DMS153 treated with DMSO at 0.1 percent for 48 hours (cell line): ENCODE measurements around the gene SCGB1A1.
"Not testable (repeated sequence)": the region's sequence is repeated elsewhere in the genome, so short reads cannot be mapped to it uniquely, and the experiment has no call there.

ENCODE experiments used
- DNase-seq: peaks from one replicate; lab custom pipeline; 2025; ENCODE audit not compliant: unreplicated experiment; lab: John Stamatoyannopoulos, UW

The SCGB1A1 gene

DNA sequence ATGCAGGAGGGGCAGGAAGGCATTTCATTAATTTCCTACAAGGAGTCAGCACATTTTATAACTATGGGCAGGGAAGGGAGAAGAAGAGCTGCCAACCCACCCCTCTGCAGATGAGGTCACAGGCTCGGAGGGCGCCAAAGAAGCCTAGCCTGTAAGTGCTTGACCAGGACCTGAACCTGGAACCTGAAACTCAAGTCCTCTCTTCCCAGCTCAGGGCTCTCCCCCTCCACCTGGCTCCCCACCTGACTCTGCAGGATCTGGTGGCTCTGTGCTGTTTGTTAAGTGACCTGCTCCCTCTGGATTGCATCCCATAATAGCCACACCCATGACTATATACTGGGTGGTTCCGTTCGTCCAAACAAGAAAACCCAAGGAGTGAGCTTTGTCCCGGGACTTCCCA is 27.3 kb downstream of the SCGB1A1 start:
- no peak for DNase-seq

DNA sequence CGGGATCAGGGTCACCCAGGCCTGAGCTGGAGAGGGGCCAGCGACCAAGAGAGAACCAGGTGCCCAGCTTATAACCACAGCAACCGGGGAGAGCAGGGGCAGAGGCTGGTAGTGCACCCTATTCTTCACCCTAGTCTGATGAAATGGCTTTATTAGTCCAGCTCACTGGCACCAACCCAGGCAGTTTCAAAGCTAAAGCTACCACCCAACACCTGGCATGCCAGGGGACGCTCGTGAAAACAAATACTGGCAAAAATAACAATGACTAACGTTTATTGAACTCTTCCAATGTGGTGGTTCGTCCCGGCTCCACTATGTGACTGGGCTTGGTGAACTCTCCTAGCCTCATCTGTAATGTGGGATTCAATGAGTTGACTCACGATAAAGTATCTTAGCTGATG is 30.6 kb downstream of the SCGB1A1 start:
- DNase-seq: no peak

DNA sequence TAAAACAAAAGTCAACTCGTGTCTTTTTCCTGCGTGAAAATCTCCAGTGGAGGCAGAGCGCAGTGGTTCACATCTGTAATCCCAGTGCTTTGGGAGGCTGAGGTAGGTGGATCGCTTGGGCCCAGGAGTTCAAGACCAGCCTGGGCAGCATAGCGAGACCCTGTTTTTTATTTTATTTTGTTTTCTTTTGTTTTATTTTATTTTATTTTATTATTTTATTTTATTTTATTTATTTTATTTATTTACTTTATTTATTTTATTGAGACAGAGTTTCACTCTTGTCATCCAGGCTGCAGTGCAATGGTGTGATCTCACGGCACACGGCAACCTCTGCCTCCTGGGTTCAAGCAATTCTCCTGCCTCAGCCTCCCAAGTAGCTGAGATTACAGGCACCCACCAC is 31.1 kb downstream of the SCGB1A1 start:
- DNase-seq: not testable (repeated sequence)

DNA sequence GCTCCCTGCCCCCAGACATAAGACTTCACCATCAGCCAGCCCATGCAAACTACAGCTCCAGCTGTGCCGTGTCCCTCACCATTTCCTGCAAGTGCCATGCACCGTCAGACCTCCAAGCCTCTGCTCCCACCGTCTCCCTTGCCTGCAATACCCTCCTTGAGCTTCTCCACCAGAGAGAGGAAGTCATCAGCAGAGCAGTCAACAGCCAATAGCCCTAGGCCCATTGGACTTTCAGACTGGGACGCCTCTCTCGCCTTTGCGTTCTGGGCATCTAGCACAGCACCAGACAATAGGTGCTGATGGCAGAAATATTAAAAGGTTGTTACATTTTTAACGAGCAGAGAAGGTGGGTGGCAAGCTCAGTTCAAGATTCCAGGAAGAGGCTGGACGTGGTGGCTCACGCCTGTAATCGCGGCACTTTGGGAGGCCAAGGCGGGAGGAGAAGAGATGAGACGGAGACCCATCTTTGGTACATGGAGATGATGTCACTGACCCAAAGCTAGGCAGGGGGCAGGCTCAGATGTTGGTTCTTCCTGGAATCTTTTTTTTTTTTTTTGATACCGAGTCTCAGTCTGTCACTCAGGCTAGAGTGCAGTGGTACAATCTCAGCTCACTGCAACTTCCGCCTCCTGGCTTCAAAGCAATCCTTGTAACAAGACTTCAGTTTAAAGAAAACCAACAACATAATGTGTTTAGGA is 31.9 kb downstream of the SCGB1A1 start:
- no peak for DNase-seq

DNA sequence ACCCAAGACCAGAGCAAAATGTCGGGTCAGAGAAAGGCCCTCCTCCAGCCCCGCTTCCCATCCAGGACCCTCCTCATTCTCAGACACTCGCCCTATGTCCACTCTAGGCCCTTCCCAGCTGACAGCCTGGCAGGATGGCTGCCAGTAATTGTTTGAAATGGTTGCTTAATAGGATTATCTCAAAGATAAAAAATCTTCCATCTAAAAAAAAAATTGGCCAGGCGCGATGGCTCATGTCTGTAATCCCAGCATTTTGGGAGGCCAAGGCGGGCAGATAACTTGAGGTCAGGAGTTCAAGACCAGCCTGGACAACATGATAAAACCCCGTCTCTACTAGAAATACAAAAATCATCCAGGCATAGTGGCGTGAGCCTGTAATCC is 32.4 kb downstream of the SCGB1A1 start:
- no peak for DNase-seq

DNA sequence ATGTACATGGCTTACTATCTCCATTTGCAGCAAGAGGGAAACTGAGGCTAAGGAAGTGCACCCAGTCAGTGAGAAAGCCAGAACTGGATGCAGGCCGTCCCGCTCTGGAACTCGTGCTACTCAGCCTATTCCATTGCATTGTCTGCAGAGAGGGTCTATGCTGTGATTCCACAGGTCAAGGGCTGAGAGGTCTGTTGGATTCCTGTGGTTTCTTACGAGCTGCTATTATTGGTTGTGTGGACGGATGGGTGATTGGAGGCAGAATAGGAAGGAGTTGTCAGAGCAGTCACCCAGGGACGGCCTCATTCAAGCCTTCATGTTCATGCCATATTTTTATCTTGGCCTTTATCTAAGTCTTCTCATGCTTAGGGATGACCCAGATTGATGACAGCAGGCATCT is 33.4 kb downstream of the SCGB1A1 start:
- no peak for DNase-seq

DNA sequence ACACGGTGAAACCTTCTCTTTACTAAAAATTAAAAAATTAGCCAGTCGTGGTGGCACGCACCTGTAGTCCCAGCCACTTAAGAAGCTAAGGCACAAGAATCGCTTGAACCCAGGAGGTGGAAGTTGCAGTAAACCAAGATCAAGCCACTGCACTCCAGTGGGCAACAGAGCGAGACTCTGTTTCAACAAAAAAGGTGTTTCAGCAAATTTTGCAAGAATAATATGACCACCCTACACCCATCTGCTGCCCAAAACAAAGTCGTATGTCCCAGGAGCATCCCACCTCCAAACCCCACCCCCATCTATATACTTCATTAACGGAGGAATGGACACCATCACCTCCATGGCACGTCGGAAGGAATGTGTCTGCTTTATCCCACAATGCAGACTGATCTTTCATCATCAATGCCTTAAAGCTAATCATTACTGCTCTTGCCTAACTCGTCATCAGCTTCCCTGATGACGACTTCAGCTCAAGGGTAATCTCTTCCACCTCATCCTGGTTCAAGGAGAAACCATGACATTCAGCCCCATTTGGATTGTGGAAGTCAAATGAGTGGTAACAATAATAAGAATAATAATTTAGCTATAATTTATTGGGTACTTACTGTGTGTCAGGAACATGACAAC is 34.1 kb downstream of the SCGB1A1 start:
- DNase-seq: no peak

DNA sequence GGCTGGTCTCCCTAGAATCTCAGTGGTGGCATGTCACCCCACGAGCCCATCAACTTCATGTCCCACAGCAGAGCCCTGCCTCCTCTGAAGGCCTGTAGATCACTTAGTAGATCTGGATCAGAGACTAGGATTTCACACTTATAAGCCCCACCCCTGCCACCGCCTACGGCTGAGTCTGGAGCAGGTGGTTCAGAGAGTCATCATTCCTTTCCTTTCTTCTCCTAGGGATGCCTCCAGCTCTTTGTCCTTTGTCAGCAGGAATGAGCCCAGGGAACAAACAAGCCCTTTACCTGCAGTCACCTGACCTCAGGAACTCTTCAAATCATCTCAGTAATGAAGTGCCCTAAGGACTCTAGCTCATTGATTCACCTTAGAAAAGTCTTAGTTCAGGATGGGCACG is 37.8 kb downstream of the SCGB1A1 start:
- DNase-seq: no peak

DNA sequence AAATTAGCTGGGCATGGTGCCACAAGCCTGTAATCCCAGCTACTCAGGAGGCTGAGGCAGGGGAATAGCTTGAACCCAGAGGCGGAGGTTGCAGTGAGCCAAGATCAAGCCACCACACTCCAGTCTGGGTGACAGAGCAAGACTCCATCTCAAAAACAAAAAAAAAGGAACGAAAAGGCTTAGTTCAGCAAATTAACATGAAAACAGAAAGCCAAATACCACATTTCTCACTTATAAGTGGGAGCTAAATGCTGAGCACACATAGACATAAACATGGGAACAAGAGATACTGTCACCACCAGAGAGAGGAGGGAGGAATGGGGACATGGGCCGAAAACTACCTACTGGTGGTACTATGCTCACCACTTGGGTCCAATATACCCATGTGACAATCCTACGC is 38.6 kb downstream of the SCGB1A1 start:
- DNase-seq: no peak

DNA sequence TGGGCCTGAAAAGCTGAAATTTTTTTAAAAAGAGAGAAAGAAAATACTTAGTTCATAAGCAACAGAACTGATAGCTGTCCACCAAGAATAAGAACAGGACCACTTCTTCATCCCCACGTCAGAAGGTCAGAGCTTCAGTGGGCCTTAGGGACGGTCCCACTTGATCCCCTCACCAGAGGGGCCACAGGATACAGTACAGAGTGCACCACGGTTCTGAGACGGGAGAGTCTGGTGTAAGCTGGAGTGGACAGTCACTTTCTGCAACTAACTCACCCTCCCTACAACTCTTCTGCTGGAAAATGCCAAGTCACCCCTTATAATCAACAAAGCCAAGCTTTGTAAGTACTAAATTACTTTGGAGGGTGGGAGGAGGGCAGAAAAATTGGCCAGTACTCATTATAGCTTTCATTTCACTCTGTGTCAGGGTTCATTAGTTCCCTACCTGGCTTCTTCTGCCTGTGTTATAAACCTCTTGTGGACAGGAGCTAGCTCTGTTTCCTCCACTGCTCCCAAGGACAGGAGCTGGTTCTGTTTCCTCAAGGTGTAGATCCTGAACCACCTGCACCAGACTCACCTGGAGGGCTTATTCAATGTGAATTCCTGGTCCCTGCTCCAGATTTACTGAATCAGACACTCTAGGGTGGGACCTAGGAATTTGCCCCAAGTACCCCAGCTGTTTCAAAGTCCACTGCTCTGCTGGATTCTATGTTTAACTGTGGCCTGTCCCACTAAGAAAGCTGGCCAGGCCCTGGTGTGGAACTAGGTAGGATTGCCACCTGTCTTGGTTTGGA is 39.6 kb downstream of the SCGB1A1 start:
- DNase-seq: no peak

DNA sequence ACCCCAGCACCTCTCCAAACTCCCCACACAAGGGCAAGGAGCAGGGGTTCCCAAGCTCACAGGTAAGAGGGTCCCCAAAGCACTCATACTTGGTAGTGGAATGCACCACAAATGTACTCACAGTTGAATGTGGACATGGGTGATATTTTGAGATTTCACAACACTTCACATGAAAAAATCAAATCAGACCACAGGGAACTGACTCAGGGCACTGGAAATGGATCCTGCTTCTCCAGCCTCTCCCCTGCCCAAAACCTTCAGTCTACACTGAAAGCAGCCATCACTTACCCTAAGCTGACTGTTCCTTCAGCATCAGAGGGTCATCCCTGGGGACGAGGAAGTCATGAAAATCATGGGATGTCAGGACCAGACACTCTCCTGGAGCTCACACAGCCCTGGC is 40.2 kb downstream of the SCGB1A1 start:
- no peak for DNase-seq

DNA sequence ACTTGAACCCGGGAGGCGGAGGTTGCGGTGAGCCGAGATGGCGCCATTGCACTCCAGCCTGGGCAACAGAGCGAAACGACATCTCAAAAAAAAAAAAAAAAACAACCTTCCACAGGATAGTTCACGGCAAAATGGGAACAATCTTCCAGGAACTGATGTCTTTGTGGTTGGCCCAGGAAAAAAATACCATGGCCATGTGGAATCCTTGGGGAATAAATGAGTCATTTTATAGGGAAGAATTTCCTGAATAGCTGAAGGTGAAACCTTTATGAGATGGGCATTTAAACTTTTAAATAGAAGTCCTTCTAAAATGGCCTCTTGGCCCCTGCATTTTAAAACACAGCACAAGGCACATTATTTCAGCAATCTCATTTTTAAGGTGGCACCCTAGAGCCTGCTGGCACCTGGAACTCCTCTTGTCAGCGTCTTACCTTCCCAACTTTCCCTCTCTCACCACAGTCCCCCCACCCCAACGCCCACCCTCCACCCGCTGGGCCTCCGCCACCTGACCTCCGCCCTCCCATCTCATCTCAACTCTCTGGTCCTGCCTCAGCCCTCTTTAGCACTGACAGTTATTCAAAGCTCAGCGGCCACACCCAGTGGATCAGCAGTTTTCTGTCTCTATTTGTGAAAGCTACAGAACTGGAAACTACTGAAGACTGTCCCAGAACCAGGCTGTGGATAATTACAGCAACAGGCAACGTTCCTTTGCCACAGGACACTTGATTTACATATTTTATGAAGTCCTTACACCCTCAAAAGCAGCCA is 43.1 kb downstream of the SCGB1A1 start:
- DNase-seq: no peak

DNA sequence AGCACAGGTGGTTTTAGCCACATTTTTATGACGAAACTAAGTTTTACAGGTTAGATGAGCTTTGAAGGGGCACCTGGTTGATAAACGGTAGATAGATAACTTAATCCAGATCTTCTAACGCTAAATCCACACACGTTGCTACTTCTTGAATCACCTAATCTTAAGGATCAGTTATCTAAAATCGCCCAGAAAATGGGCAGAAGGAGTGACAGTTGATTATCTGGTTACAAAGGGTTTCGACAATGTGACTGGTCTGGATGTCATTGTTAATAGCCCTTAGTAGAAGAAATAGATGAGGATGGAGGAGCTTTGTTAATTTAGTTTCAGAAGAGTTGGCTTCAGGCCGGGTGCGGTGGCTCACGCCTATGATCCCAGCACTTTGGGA is 43.7 kb downstream of the SCGB1A1 start:
- DNase-seq: no peak

DNA sequence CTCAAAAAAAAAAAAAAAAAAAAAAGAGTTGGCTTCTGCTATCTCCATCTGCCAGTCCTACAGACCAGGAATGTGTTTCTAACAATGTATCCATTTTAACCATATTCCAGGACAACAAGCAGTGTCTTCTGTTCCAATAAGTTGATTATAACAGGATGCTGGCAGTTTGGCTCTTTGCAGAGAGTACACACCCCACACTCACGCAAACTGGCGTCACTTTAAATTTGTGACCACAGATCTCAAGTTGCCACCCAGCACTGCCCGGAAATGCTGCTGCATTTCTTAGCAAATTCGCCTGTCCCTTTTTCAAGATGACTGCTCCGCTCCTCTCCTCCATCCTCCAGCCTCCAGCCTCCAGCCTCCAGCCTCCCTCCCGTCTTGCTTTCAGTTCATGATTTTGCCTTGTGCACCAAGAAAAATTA is 44.3 kb downstream of the SCGB1A1 start:
- no peak for DNase-seq

DNA sequence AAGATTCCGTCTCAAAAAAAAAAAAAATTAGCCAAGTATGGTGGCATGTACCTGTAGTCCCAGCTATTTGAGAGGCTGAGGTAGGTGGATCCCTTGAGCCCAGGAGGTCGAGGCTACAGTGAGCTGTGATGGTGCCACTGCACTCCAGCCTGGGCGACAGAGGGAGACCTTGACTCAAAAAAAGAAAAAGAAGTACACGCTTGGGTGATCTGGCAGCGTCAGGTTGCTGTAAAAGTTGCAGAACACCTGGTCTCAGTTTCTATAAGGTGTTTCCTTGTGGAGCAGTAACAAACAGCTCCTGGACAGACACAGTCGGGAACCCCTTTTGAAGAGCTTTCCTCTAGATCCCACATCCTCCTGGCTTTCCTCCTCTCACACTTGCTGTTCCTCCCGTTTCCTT is 45.8 kb downstream of the SCGB1A1 start:
- no peak for DNase-seq

DNA sequence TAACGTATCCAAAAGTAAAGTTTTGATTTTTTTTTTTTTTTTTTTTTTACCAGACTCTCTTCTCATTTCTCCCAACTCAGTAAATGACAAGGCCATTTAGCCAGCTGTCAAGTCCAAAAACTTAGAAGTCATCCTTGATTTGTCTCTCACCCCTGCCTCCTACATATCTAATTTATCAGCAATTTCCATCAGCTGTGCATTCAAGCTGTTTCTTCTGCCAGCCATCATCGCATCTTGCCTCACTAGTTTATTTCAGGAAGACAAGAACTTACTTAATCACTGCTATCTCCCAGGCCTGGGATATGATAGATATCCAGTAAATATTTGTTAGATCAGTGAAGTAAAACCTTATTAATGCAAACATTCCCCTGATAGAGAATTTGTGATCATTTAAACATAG is 47.6 kb downstream of the SCGB1A1 start:
- no peak for DNase-seq

DNA sequence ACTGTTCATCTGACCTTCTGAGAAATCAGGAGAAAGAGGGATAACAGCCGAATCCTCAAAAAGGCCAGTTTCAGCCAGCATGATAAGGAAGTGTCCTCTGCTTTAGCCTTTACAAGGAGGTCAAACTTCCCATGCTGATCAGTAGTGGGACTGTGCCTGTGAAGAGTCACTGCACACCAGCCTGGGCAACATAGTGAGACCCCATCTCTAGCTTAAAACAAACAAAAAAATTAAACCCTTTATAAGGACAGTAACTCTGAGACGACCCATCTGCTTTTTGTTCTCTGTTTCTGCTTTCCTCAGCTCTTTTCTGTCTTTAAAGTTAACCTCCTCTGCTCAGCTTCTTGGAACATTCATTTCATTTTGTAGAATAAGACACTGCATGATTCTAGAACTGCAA is 49.7 kb downstream of the SCGB1A1 start:
- DNase-seq: no peak

DNA sequence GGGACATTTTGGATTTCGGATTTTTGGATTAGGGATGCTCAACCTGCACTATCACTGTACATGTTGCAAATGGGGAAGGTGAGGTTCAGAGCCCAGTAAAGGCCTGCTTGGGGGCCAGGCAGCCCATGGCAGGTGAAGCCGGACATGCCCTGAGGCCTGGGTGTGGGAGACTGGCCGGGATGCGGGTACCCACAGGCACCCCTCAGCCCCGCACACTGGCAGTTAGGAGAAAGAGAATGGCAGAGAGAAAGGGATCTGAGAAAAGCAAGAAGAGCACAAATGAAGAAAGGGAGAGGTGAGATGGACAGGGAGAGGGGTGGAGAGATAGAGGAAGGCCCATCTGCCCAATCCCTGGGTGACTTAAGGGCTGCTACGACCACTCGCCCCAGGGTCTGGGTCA is 52.8 kb downstream of the SCGB1A1 start:
- no peak for DNase-seq

DNA sequence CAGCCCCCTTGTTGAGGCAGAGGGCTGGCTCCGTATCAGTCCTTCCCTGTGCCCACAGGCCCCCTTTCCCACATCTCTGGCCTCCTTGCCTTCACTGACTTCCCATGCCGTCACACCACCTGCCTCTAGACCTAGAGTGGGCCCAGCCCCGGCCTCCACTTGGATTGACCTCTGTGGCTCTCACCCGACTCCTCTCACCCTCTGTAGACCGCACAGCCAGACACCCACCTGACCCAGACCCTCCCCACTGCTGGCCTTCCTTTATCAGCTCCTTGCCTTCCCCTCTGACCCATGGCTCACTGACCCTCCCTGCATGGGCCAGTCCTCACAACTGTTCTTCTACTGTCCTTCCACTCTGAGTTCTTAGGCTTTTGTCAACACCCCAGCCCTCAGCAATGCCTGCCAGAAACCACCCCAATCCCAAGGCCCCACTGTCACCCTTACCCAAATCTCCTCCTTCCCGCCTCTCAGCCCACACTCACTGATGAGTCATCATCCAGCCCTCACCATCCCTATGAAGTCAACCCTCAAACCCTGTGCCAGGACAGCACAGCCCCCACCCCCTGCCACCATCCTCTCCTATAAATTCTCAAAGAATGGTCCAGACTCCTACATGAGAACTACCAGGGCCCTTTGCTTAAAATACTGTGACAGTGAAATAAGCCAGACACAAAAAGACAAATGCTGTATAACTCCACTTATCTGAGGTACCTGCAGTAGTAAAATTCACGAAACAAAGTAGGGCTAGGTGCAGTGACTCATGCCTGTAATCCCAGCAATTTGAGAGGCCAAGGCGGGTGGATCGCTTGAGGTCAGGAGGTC is 53.4 kb downstream of the SCGB1A1 start:
- no peak for DNase-seq
